GM20000 (cell line): ENCODE measurements around the gene ZNF750.

Source experiments
- DNase-seq: peaks from one replicate; pipeline ENCODE4 v3.0.0; 2012; ENCODE audit warnings: low spot score
- CTCF ChIP-seq: IDR thresholded peaks from 2 replicates; pipeline ENCODE4 v1.5.1; 2012; ENCODE audit warnings: mild to moderate bottlenecking, control low read depth; ENCODE audit errors: extremely low read depth, missing control alignments

The ZNF750 gene

GRCh38 chr17:82822281-82822680, 17.5 kb downstream of the ZNF750 start:
- no peak for DNase-seq
- no peak for TF ChIP-seq CTCF

- DNase-seq = no peak
- no peak for TF ChIP-seq CTCF
Measured at GRCh38 chr17:82821554-82821953, 18.3 kb downstream of the ZNF750 start.

- no peak for DNase-seq
- no peak for TF ChIP-seq CTCF
Measured at GRCh38 chr17:82820278-82821251, 19.3 kb downstream of the ZNF750 start.

GRCh38 chr17:82817947-82818346, 21.9 kb downstream of the ZNF750 start:
- TF ChIP-seq CTCF = no peak
- DNase-seq = no peak

GRCh38 chr17:82816358-82816757, 23.5 kb downstream of the ZNF750 start:
- no peak for DNase-seq
- no peak for TF ChIP-seq CTCF

- no peak for TF ChIP-seq CTCF
- no peak for DNase-seq
Measured at GRCh38 chr17:82815790-82816305, 24.0 kb downstream of the ZNF750 start.

GRCh38 chr17:82815354-82815753, 24.5 kb downstream of the ZNF750 start:
- no peak for TF ChIP-seq CTCF
- no peak for DNase-seq
